Measurements from ENCODE around the gene OXER1.

DNA sequence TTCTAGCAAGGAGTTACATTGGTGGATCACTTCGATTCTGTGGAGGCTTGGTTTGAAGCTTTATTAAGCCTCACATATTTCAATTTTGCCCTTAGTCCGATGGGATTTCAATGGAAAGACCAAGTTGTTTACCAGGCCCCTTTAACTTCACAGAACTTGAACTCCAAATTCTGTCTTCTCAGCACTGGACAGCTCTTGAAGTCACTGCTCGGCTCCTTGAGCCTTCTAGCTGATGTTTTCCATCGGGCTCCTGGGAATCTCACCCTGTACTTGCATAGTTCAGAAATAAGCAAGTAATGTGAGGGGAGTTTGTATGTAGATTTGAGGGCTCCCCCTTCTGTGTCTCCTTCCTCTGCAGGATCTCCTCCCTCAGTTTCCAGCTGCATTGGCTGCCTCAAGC lies 15.1 kb downstream of the OXER1 start:
- TF ChIP-seq, protein P1, sequence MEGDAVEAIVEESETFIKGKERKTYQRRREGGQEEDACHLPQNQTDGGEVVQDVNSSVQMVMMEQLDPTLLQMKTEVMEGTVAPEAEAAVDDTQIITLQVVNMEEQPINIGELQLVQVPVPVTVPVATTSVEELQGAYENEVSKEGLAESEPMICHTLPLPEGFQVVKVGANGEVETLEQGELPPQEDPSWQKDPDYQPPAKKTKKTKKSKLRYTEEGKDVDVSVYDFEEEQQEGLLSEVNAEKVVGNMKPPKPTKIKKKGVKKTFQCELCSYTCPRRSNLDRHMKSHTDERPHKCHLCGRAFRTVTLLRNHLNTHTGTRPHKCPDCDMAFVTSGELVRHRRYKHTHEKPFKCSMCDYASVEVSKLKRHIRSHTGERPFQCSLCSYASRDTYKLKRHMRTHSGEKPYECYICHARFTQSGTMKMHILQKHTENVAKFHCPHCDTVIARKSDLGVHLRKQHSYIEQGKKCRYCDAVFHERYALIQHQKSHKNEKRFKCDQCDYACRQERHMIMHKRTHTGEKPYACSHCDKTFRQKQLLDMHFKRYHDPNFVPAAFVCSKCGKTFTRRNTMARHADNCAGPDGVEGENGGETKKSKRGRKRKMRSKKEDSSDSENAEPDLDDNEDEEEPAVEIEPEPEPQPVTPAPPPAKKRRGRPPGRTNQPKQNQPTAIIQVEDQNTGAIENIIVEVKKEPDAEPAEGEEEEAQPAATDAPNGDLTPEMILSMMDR (IDR thresholded peaks at IDR 0.05), result no peak
- no peak for TF ChIP-seq POLR2A (IDR thresholded peaks at IDR 0.05)
